ENCODE results near the gene LHFPL3. TPM values are rescaled to one million over a fixed set of nuclear protein-coding genes. Genes with fewer than 3 reads are reported as not detected.

The LHFPL3 gene
- total and polyA plus RNA-seq, 12 donors, result 0.14 TPM; not detected in 11

DNA sequence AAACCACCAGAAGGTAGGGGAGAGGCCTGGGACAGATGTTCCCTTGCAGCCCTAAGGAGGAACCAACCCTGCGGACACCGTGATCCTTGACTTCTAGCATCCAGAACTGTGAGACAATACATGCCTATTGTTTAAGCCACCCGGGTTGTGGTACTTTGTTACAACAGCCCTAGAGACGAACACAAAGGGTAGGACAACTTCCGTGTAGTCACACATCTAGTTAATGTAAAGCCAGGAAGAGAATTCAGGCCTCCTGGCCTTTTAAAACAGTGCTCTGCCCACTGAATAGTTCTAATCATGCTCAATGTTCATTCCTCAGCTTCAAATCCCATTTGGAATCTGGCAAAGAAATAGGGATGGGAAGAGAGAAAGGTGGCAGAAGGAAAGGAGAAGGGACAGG is 445.4 kb downstream of the LHFPL3 start:
- no peaks in the 10 kb centered on the region for H3K9me3 ChIP-seq (replicated peaks in 1 of 3)
- no peaks in the 10 kb centered on the region for H3K27me3 ChIP-seq
- H3K4me3 ChIP-seq, result no peak overlapping the region
- intact Hi-C loops (cut with DNase I), result no loop called here
- H3K36me3 ChIP-seq (replicated peaks in 1 of 2), result no peaks in the 10 kb centered on the region
- TF ChIP-seq, protein P1, sequence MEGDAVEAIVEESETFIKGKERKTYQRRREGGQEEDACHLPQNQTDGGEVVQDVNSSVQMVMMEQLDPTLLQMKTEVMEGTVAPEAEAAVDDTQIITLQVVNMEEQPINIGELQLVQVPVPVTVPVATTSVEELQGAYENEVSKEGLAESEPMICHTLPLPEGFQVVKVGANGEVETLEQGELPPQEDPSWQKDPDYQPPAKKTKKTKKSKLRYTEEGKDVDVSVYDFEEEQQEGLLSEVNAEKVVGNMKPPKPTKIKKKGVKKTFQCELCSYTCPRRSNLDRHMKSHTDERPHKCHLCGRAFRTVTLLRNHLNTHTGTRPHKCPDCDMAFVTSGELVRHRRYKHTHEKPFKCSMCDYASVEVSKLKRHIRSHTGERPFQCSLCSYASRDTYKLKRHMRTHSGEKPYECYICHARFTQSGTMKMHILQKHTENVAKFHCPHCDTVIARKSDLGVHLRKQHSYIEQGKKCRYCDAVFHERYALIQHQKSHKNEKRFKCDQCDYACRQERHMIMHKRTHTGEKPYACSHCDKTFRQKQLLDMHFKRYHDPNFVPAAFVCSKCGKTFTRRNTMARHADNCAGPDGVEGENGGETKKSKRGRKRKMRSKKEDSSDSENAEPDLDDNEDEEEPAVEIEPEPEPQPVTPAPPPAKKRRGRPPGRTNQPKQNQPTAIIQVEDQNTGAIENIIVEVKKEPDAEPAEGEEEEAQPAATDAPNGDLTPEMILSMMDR (IDR thresholded peaks at IDR 0.05), result no peak
- no peak for TF ChIP-seq POLR2A (IDR thresholded peaks at IDR 0.05)
- no peak overlapping the region for H3K27ac ChIP-seq
- no peaks in the 10 kb centered on the region for H3K4me1 ChIP-seq (replicated peaks in 1 of 2)
- 68 to 88% (median 81%) methylated on average over 5 of the region's 5 CpGs for WGBS, 4 donors
- no peak for DNase-seq

DNA sequence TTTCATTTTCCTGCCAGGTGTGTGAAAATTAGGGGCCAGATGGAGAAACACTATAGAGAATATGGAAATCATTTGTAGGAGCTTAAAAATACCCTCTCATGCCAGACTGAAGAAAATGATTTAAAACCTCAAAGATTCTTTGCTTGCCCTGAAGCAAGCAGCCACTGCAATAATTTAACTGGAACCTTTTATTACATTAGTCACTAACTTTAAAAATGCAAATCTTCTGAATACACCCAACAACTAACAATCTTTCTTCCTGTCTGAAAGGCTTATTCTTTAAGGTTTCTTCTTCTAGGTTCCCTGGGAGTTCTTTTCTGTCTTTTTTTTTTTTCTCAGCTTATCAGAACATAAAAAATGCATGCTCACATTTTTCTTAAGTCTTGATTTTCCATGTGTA is 447.1 kb downstream of the LHFPL3 start:
- H3K36me3 ChIP-seq (replicated peaks in 1 of 2), result no peaks in the 10 kb centered on the region
- H3K4me1 ChIP-seq (replicated peaks in 1 of 2), result no peaks in the 10 kb centered on the region
- DNase-seq, result no peak
- TF ChIP-seq POLR2A (IDR thresholded peaks at IDR 0.05), result no peak
- TF ChIP-seq, protein P1 (IDR thresholded peaks at IDR 0.05), result no peak
- no peaks in the 10 kb centered on the region for H3K27me3 ChIP-seq
- intact Hi-C loops (cut with DNase I), result no loop called here
- H3K9me3 ChIP-seq (replicated peaks in 1 of 3), result no peaks in the 10 kb centered on the region
- no peak overlapping the region for H3K4me3 ChIP-seq
- no peak overlapping the region for H3K27ac ChIP-seq

DNA sequence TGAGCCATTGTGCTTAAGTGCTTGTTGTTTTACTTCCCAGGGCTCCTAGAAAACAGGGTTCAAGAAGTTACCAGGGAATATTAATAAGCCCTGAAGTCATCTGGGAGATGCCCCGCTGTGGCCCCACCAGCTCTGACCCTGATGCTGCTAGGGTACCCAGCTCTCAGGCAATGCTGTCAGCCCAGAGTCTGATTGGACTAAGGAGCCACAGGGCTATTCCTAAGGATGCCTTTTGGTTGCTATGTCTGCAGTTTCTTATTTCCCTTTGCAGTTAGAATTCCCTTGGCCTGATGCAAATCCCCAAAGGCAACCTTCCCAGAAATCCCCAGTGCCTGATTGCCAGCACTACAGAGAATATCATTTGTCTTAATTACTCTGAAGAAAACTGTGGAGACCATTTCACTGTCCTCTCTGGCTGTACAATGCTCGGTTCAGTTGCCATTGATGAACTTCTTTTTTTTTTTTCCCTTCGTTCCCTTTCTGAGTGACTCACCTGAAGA is 448.9 kb downstream of the LHFPL3 start:
- Histone ChIP-seq H3K36me3 (replicated peaks in 1 of 2) (no peaks in the 10 kb centered on the region), H3K9me3 (replicated peaks in 1 of 3) (no peaks in the 10 kb centered on the region), H3K27ac (no peak overlapping the region), H3K4me1 (replicated peaks in 1 of 2) (no peaks in the 10 kb centered on the region), H3K4me3 (no peak overlapping the region), H3K27me3 (no peaks in the 10 kb centered on the region)
- no peak for TF ChIP-seq POLR2A (IDR thresholded peaks at IDR 0.05)
- TF ChIP-seq, protein P1 (IDR thresholded peaks at IDR 0.05), result no peak
- DNase-seq, result no peak
- intact Hi-C loops (cut with DNase I), result no loop called here
- 33 to 66% (median 58%) methylated on average over 2 to 3 of the region's 3 CpGs for WGBS, 4 donors

DNA sequence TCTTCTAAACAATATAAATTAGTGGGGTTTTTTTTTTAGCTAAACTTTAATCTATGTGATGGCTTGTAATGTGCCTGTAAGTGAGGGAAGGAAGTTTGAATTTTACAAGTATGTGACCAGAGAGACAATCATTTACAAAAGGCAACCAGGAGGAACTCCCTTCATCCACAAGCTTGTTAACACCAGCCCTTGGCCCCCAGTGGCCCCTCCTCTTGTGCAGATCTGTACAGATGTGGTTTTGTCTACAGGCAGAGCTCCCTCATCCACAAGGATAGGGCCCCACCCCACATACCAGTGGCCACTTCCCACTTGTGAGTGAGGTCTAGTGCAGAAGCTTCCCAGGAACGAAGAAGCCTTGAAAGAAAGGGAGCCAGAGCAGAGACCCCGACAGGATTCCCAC is 451.5 kb downstream of the LHFPL3 start:
- H3K4me1 ChIP-seq (replicated peaks in 1 of 2), result no peaks in the 10 kb centered on the region
- H3K27me3 ChIP-seq, result no peaks in the 10 kb centered on the region
- no peak overlapping the region for H3K27ac ChIP-seq
- H3K4me3 ChIP-seq, result no peak overlapping the region
- intact Hi-C loops (cut with DNase I), result no loop called here
- TF ChIP-seq, protein P1 (IDR thresholded peaks at IDR 0.05), result no peak
- TF ChIP-seq POLR2A (IDR thresholded peaks at IDR 0.05), result no peak
- no peaks in the 10 kb centered on the region for H3K9me3 ChIP-seq (replicated peaks in 1 of 3)
- DNase-seq, result peak in 1 of 7 donors; percentile 15
- 47 to 67% (median 61%) methylated on average over 2 of the region's 2 CpGs for WGBS, 4 donors
- no peaks in the 10 kb centered on the region for H3K36me3 ChIP-seq (replicated peaks in 1 of 2)

All from adrenal gland (tissue), 12 donors.